ENCODE results near the gene CYP26A1.

Gene CYP26A1

DNA sequence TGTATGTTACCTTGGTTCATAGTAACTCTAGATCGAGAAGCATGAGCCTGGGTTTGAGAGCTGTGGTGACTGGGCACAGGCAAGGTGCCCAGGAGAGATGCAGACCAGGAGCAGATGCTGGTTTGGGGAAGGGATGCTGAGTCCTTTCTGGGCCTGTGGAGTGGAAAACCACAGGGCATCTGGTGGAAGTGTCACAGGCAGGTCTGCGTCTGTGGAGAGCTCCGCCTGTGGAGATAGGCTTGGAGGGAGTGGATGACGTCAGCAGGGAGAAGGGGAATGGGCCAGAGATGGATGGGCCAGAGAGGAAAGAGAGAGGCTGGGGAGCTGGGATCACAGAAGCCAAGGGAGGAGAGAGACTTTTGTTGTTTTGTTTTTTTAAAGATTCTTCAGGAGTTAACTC, 14.8 kb downstream of the CYP26A1 start:
- DNase-seq (ENCODE audit: low read depth) = no peak
- no peak overlapping the region for H3K4me3 ChIP-seq (ENCODE audit: low read depth, low read length)
- TF ChIP-seq, protein P1, sequence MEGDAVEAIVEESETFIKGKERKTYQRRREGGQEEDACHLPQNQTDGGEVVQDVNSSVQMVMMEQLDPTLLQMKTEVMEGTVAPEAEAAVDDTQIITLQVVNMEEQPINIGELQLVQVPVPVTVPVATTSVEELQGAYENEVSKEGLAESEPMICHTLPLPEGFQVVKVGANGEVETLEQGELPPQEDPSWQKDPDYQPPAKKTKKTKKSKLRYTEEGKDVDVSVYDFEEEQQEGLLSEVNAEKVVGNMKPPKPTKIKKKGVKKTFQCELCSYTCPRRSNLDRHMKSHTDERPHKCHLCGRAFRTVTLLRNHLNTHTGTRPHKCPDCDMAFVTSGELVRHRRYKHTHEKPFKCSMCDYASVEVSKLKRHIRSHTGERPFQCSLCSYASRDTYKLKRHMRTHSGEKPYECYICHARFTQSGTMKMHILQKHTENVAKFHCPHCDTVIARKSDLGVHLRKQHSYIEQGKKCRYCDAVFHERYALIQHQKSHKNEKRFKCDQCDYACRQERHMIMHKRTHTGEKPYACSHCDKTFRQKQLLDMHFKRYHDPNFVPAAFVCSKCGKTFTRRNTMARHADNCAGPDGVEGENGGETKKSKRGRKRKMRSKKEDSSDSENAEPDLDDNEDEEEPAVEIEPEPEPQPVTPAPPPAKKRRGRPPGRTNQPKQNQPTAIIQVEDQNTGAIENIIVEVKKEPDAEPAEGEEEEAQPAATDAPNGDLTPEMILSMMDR (IDR thresholded peaks at IDR 0.05; ENCODE audit: insufficient read depth, low read depth, low read length, missing control alignments) = no peak

- TF ChIP-seq, protein P1 (IDR thresholded peaks at IDR 0.05; ENCODE audit: insufficient read depth, low read depth, low read length, missing control alignments) = no peak
- no peak for DNase-seq (ENCODE audit: low read depth)
- no peak overlapping the region for H3K4me3 ChIP-seq (ENCODE audit: low read depth, low read length)
Observed at GRCh38 chr10:93090619-93091018, 16.9 kb downstream of the CYP26A1 start.

GRCh38 chr10:93091960-93092359, 18.3 kb downstream of the CYP26A1 start:
- no peak overlapping the region for H3K4me3 ChIP-seq (ENCODE audit: low read depth, low read length)
- no peak for DNase-seq (ENCODE audit: low read depth)
- TF ChIP-seq, protein P1 (IDR thresholded peaks at IDR 0.05; ENCODE audit: insufficient read depth, low read depth, low read length, missing control alignments) = no peak

DNA sequence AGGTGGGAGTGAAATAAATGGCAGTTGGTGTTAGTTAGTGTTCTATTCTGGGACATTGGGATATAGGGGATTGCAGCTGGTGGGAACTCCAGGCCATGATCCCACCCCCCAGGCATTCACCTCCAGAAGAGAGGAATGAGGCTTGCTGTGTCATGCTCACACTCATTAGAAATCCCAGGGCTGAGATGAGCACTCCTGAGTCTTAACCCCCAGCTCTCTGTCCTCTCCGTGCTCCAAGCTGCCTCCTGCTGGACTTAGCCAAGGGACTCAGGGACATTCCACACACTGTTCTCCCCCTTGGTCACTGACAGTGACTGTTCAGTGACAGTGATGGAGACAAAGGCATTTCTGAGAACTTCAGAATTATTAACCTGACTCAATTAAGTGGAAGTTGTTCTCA, 21.5 kb downstream of the CYP26A1 start:
- DNase-seq (ENCODE audit: low read depth) = no peak
- TF ChIP-seq, protein P1 (IDR thresholded peaks at IDR 0.05; ENCODE audit: insufficient read depth, low read depth, low read length, missing control alignments) = no peak
- H3K4me3 ChIP-seq (ENCODE audit: low read depth, low read length) = no peak overlapping the region

- TF ChIP-seq, protein P1 (IDR thresholded peaks at IDR 0.05; ENCODE audit: insufficient read depth, low read depth, low read length, missing control alignments) = no peak
- no peak overlapping the region for H3K4me3 ChIP-seq (ENCODE audit: low read depth, low read length)
- no peak for DNase-seq (ENCODE audit: low read depth)
Observed at GRCh38 chr10:93096901-93097300, 23.2 kb downstream of the CYP26A1 start.

DNA sequence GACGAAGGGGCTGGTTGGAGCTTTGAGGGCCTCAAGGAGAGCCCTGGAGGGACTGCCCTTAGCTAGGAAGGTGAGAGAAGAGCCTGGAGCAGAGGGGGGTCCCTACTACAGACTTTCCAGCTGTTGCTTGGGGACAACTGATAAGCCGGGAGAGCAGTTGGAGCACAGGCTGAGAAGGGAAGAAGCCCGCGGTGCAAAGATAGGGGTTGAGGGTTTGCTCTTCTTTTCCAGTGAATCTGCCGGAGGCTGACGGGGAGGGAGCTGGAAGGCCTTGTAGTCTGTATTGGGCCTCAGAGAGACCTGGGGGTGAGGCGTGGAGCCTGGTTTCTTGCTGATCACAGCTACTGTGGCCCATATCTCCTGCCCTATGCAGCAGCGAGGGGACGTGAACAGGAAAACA, 23.7 kb downstream of the CYP26A1 start:
- H3K4me3 ChIP-seq (ENCODE audit: low read depth, low read length) = no peak overlapping the region
- TF ChIP-seq, protein P1 (IDR thresholded peaks at IDR 0.05; ENCODE audit: insufficient read depth, low read depth, low read length, missing control alignments) = no peak

DNA sequence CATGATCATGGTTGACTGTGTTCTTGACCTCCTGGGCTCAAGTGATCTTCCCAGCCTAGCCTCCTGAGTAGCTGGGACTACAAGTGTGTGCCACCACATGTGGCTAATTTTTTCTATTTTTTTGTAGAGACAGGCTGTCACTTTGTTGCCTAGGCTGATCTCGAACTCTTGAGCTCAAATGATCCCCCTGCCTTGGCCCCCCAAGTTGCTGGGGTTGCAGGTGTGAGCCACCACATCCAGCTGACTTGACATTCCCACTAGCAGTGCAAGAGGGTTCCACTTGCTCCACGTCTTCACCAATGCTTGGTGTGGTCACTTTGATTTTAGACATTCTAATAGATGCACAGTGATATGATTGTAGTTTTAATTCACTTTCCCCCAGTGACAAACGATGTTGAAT, 25.1 kb downstream of the CYP26A1 start:
- no peak overlapping the region for H3K4me3 ChIP-seq (ENCODE audit: low read depth, low read length)
- DNase-seq (ENCODE audit: low read depth) = no peak
- TF ChIP-seq, protein P1 (IDR thresholded peaks at IDR 0.05; ENCODE audit: insufficient read depth, low read depth, low read length, missing control alignments) = no peak

More for the DNA sequence above, 23.7 kb downstream of the CYP26A1 start:
- no peak for DNase-seq (ENCODE audit: low read depth)
